ENCODE results near the gene PPP1R12B. TPM values are rescaled to one million over a fixed set of nuclear protein-coding genes. Genes with fewer than 3 reads are reported as not detected.
"Not testable (repeated sequence)": the region's sequence is repeated elsewhere in the genome, so short reads cannot be mapped to it uniquely, and the experiment has no call there.

Gene PPP1R12B
- total and polyA plus RNA-seq, 4 donors: 4.0 to 31.6 (median 9.7) TPM

- H3K4me3 ChIP-seq (ENCODE audit: low read depth in 1 of 3, low read length in 3 of 3); H3K27ac ChIP-seq (ENCODE audit: low read depth in 1 of 2, low read length in 2 of 2); H3K9ac ChIP-seq (ENCODE audit: low read depth in 1 of 2, low read length in 2 of 2); H3K4me1 ChIP-seq (ENCODE audit: control insufficient read depth in 4 of 4, insufficient read depth in 4 of 4, low read length in 3 of 4); DNase-seq (ENCODE audit: low spot score); H3K27me3 ChIP-seq (ENCODE audit: control insufficient read depth in 4 of 4, insufficient read depth in 4 of 4, low read length in 3 of 4); H3K9me3 ChIP-seq (ENCODE audit: control insufficient read depth in 4 of 4, low read length in 3 of 4); H3K36me3 ChIP-seq (ENCODE audit: control insufficient read depth in 4 of 4, insufficient read depth in 3 of 4, low read depth in 1 of 4, low read length in 3 of 4): not testable (repeated sequence)
- 96% methylated on average over 2 of the region's 2 CpGs for WGBS
Measured at GRCh38 chr1:202472347-202473124, 124.0 kb downstream of the PPP1R12B start.

GRCh38 chr1:202473266-202474045 lies 125.0 kb downstream of the PPP1R12B start:
- not testable (repeated sequence) for DNase-seq (ENCODE audit: low spot score); H3K27ac ChIP-seq (ENCODE audit: low read depth in 1 of 2, low read length in 2 of 2); H3K4me1 ChIP-seq (ENCODE audit: control insufficient read depth in 4 of 4, insufficient read depth in 4 of 4, low read length in 3 of 4); H3K9me3 ChIP-seq (ENCODE audit: control insufficient read depth in 4 of 4, low read length in 3 of 4); H3K9ac ChIP-seq (ENCODE audit: low read depth in 1 of 2, low read length in 2 of 2); H3K27me3 ChIP-seq (ENCODE audit: control insufficient read depth in 4 of 4, insufficient read depth in 4 of 4, low read length in 3 of 4); H3K36me3 ChIP-seq (ENCODE audit: control insufficient read depth in 4 of 4, insufficient read depth in 3 of 4, low read depth in 1 of 4, low read length in 3 of 4); H3K4me3 ChIP-seq (ENCODE audit: low read depth in 1 of 3, low read length in 3 of 3)
- WGBS: 98% methylated on average over 6 of the region's 6 CpGs

- not testable (repeated sequence) for H3K4me1 ChIP-seq (ENCODE audit: control insufficient read depth in 4 of 4, insufficient read depth in 4 of 4, low read length in 3 of 4); H3K27ac ChIP-seq (ENCODE audit: low read depth in 1 of 2, low read length in 2 of 2); H3K4me3 ChIP-seq (ENCODE audit: low read depth in 1 of 3, low read length in 3 of 3); H3K36me3 ChIP-seq (ENCODE audit: control insufficient read depth in 4 of 4, insufficient read depth in 3 of 4, low read depth in 1 of 4, low read length in 3 of 4); DNase-seq (ENCODE audit: low spot score); H3K27me3 ChIP-seq (ENCODE audit: control insufficient read depth in 4 of 4, insufficient read depth in 4 of 4, low read length in 3 of 4); H3K9me3 ChIP-seq (ENCODE audit: control insufficient read depth in 4 of 4, low read length in 3 of 4); H3K9ac ChIP-seq (ENCODE audit: low read depth in 1 of 2, low read length in 2 of 2)
Measured at GRCh38 chr1:202479661-202480060, 131.2 kb downstream of the PPP1R12B start.

- H3K27ac ChIP-seq (ENCODE audit: low read depth in 1 of 2, low read length in 2 of 2); H3K9ac ChIP-seq (ENCODE audit: low read depth in 1 of 2, low read length in 2 of 2); H3K4me3 ChIP-seq (ENCODE audit: low read depth in 1 of 3, low read length in 3 of 3); H3K36me3 ChIP-seq (ENCODE audit: control insufficient read depth in 4 of 4, insufficient read depth in 3 of 4, low read depth in 1 of 4, low read length in 3 of 4); DNase-seq (ENCODE audit: low spot score); H3K9me3 ChIP-seq (ENCODE audit: control insufficient read depth in 4 of 4, low read length in 3 of 4); H3K4me1 ChIP-seq (ENCODE audit: control insufficient read depth in 4 of 4, insufficient read depth in 4 of 4, low read length in 3 of 4); H3K27me3 ChIP-seq (ENCODE audit: control insufficient read depth in 4 of 4, insufficient read depth in 4 of 4, low read length in 3 of 4): not testable (repeated sequence)
Measured at GRCh38 chr1:202480640-202481039, 132.1 kb downstream of the PPP1R12B start.

GRCh38 chr1:202483362-202483761 lies 134.9 kb downstream of the PPP1R12B start:
- not testable (repeated sequence) for H3K27ac ChIP-seq (ENCODE audit: low read depth in 1 of 2, low read length in 2 of 2); H3K36me3 ChIP-seq (ENCODE audit: control insufficient read depth in 4 of 4, insufficient read depth in 3 of 4, low read depth in 1 of 4, low read length in 3 of 4); H3K9me3 ChIP-seq (ENCODE audit: control insufficient read depth in 4 of 4, low read length in 3 of 4); H3K4me3 ChIP-seq (ENCODE audit: low read depth in 1 of 3, low read length in 3 of 3); DNase-seq (ENCODE audit: low spot score); H3K4me1 ChIP-seq (ENCODE audit: control insufficient read depth in 4 of 4, insufficient read depth in 4 of 4, low read length in 3 of 4); H3K27me3 ChIP-seq (ENCODE audit: control insufficient read depth in 4 of 4, insufficient read depth in 4 of 4, low read length in 3 of 4); H3K9ac ChIP-seq (ENCODE audit: low read depth in 1 of 2, low read length in 2 of 2)
- WGBS: 84% methylated on average over 2 of the region's 2 CpGs

GRCh38 chr1:202484032-202484431 lies 135.5 kb downstream of the PPP1R12B start:
- not testable (repeated sequence) for H3K27me3 ChIP-seq (ENCODE audit: control insufficient read depth in 4 of 4, insufficient read depth in 4 of 4, low read length in 3 of 4); H3K9me3 ChIP-seq (ENCODE audit: control insufficient read depth in 4 of 4, low read length in 3 of 4); H3K36me3 ChIP-seq (ENCODE audit: control insufficient read depth in 4 of 4, insufficient read depth in 3 of 4, low read depth in 1 of 4, low read length in 3 of 4); H3K9ac ChIP-seq (ENCODE audit: low read depth in 1 of 2, low read length in 2 of 2); H3K4me3 ChIP-seq (ENCODE audit: low read depth in 1 of 3, low read length in 3 of 3); H3K4me1 ChIP-seq (ENCODE audit: control insufficient read depth in 4 of 4, insufficient read depth in 4 of 4, low read length in 3 of 4); DNase-seq (ENCODE audit: low spot score); H3K27ac ChIP-seq (ENCODE audit: low read depth in 1 of 2, low read length in 2 of 2)
- 86% methylated on average over 2 of the region's 2 CpGs for WGBS

GRCh38 chr1:202484820-202485219 lies 136.3 kb downstream of the PPP1R12B start:
- not testable (repeated sequence) for DNase-seq (ENCODE audit: low spot score); H3K4me1 ChIP-seq (ENCODE audit: control insufficient read depth in 4 of 4, insufficient read depth in 4 of 4, low read length in 3 of 4)
- 94% methylated on average over 3 of the region's 3 CpGs for WGBS

GRCh38 chr1:202488178-202488649 lies 139.7 kb downstream of the PPP1R12B start:
- H3K4me3 ChIP-seq (ENCODE audit: low read depth in 1 of 3, low read length in 3 of 3); H3K27me3 ChIP-seq (ENCODE audit: control insufficient read depth in 4 of 4, insufficient read depth in 4 of 4, low read length in 3 of 4); DNase-seq (ENCODE audit: low spot score); H3K9ac ChIP-seq (ENCODE audit: low read depth in 1 of 2, low read length in 2 of 2); H3K4me1 ChIP-seq (ENCODE audit: control insufficient read depth in 4 of 4, insufficient read depth in 4 of 4, low read length in 3 of 4); H3K9me3 ChIP-seq (ENCODE audit: control insufficient read depth in 4 of 4, low read length in 3 of 4); H3K27ac ChIP-seq (ENCODE audit: low read depth in 1 of 2, low read length in 2 of 2): not testable (repeated sequence)
- peaks cover 0 to 17% (median 8%) of the 10 kb centered on the region in 4 donors for H3K36me3 ChIP-seq (ENCODE audit: control insufficient read depth in 4 of 4, insufficient read depth in 3 of 4, low read depth in 1 of 4, low read length in 3 of 4)
- 88% methylated on average over 6 of the region's 6 CpGs for WGBS

More at GRCh38 chr1:202484820-202485219, 136.3 kb downstream of the PPP1R12B start:
- H3K27ac ChIP-seq (ENCODE audit: low read depth in 1 of 2, low read length in 2 of 2); H3K4me3 ChIP-seq (ENCODE audit: low read depth in 1 of 3, low read length in 3 of 3); H3K9me3 ChIP-seq (ENCODE audit: control insufficient read depth in 4 of 4, low read length in 3 of 4); H3K9ac ChIP-seq (ENCODE audit: low read depth in 1 of 2, low read length in 2 of 2); H3K27me3 ChIP-seq (ENCODE audit: control insufficient read depth in 4 of 4, insufficient read depth in 4 of 4, low read length in 3 of 4): not testable (repeated sequence)
- H3K36me3 ChIP-seq (ENCODE audit: control insufficient read depth in 4 of 4, insufficient read depth in 3 of 4, low read depth in 1 of 4, low read length in 3 of 4): peaks cover 0 to 13% (median 7%) of the 10 kb centered on the region in 4 donors

Measured in liver (tissue), 9 donors.